Esophagus squamous epithelium (tissue), 5 donors: Measurements from ENCODE around the gene SRPRB. TPM values are rescaled to one million over a fixed set of nuclear protein-coding genes. Genes with fewer than 3 reads are reported as not detected.
A peak's percentile ranks its signal among the peaks of the same experiment; 100 is the strongest.

Experiments
- DNase-seq: peaks from one replicate; lab custom pipeline; 2025; lab: John Stamatoyannopoulos, UW
- H3K27ac ChIP-seq, 4 donors: fragments of 200-600 bp; sonication (generic); one replicate each; pipeline ENCODE4 v1.5.1; 2016 to 2019; ENCODE audit warnings: mild to moderate bottlenecking in 1 of 4
- H3K27me3 ChIP-seq, 4 donors: fragments of 200-600 bp; sonication (generic); 1 replicate in 3 of 4; 2 replicates in 1 of 4; pipeline versions ENCODE4 v1.5.1 to v1.6.0; 2017 to 2021; ENCODE audit warnings: antibody characterized with exemption in 1 of 4
- H3K36me3 ChIP-seq, 3 donors: fragments of 200-600 bp; sonication (generic); one replicate each; pipeline ENCODE4 v1.5.1; 2016 to 2019
- H3K4me1 ChIP-seq, 3 donors: fragments of 200-600 bp; sonication (generic); one replicate each; pipeline ENCODE4 v1.5.1; 2017 to 2019
- H3K4me3 ChIP-seq, 4 donors: fragments of 200-600 bp; sonication (generic); 1 replicate in 3 of 4; 2 replicates in 1 of 4; pipeline ENCODE4 v1.5.1; 2016 to 2019; ENCODE audit warnings: mild to moderate bottlenecking in 2 of 4, moderate library complexity in 1 of 4
- H3K9me3 ChIP-seq, 3 donors: fragments of 200-600 bp; sonication (generic); one replicate each; pipeline ENCODE4 v1.5.1; 2016 to 2019
- CTCF ChIP-seq, 6 experiments: fragments of 450-650 bp in 4 of 6; fragments of 200-600 bp in 2 of 6; sonication (generic) in 2 of 6; IDR thresholded peaks; one replicate each; pipeline ENCODE4 v1.5.1; 2016 to 2019; ENCODE audit warnings: antibody characterized with exemption in 6 of 6, mild to moderate bottlenecking in 4 of 6, moderate library complexity in 4 of 6
- POLR2A ChIP-seq, 4 donors: fragments of 450-650 bp; IDR thresholded peaks; one replicate each; pipeline ENCODE4 v1.6.1; 2017; ENCODE audit warnings: antibody characterized with exemption in 4 of 4, mild to moderate bottlenecking in 4 of 4, moderate library complexity in 3 of 4
- WGBS, 2 donors: methylation state at CpG; one replicate each; pipeline ENCODE4 v1.1.5; 2018; 5-methylcytosine and 5-hydroxymethylcytosine counted together
- intact Hi-C: fragments of 100-400 bp; cut with DNase I; formaldehyde crosslinking; loops from one replicate; pipeline ENCODE4 v1.15.0; 2022
- total RNA-seq, 4 donors: library from RNA; depleted of rRNA; stranded (reverse); fragments of >200 nt; gene quantifications; one replicate each; pipeline ENCODE4 v1.1.0, GENCODE V29; 2016
- donor health status: DM: yes; HTN: yes; CAD: no.

The SRPRB gene
- total RNA-seq, 4 donors from 2014 or later = 25.1 to 107 (median 44.1) TPM

- H3K4me3 ChIP-seq = no peak overlapping the region
- no peak for TF ChIP-seq POLR2A (IDR thresholded peaks at IDR 0.05)
- TF ChIP-seq CTCF (IDR thresholded peaks at IDR 0.05) = no peak
- no peak for DNase-seq
- no peak overlapping the region for H3K27ac ChIP-seq
- intact Hi-C loops = no loop called here
- H3K4me1 ChIP-seq = peaks cover 0 to 2% (median 2%) of the 10 kb centered on the region in 3 donors
- no peaks in the 10 kb centered on the region for H3K36me3 ChIP-seq
- peaks cover 0 to 14% (median 10%) of the 10 kb centered on the region in 3 donors for H3K9me3 ChIP-seq
- H3K27me3 ChIP-seq = peaks cover 0 to 2% (median 0%) of the 10 kb centered on the region in 4 donors
- WGBS, 2 donors = 52 to 59% methylated on average over 9 of the region's 9 CpGs
These were observed 13.3 kb upstream of the SRPRB start for GRCh38 chr3:133792171-133792763.

GRCh38 chr3:133797396-133798105, 8.1 kb upstream of the SRPRB start:
- intact Hi-C loops = no loop called here

GRCh38 chr3:133799794-133800585, 5.6 kb upstream of the SRPRB start:
- Histone ChIP-seq H3K9me3 (no peaks in the 10 kb centered on the region), H3K27ac (peak overlapping the region in 1 of 4 donors; percentile 54), H3K27me3 (peaks cover 0 to 3% (median 0%) of the 10 kb centered on the region in 4 donors), H3K4me1 (peaks cover under 1 to 23% (median 5%) of the 10 kb centered on the region in 3 donors), H3K4me3 (no peak overlapping the region), H3K36me3 (no peaks in the 10 kb centered on the region)
- TF ChIP-seq POLR2A (IDR thresholded peaks at IDR 0.05) (no peak), CTCF (IDR thresholded peaks at IDR 0.05) (no peak)
- 34 to 48% methylated on average over 6 of the region's 7 CpGs for WGBS, 2 donors
- DNase-seq = no peak
- intact Hi-C loops = no loop called here

More at GRCh38 chr3:133797396-133798105, 8.1 kb upstream of the SRPRB start:
- Histone ChIP-seq H3K4me3 (no peak overlapping the region), H3K9me3 (peaks cover 0 to 8% (median 3%) of the 10 kb centered on the region in 3 donors), H3K36me3 (no peaks in the 10 kb centered on the region), H3K27ac (no peak overlapping the region), H3K4me1 (peaks cover 0 to 19% (median 2%) of the 10 kb centered on the region in 3 donors), H3K27me3 (peaks cover 0 to 3% (median 0%) of the 10 kb centered on the region in 4 donors)
- TF ChIP-seq POLR2A (IDR thresholded peaks at IDR 0.05) (no peak), CTCF (IDR thresholded peaks at IDR 0.05) (no peak)
- no peak for DNase-seq
- 44 to 48% methylated on average over 3 of the region's 3 CpGs for WGBS, 2 donors

GRCh38 chr3:133803469-133803868, 2.1 kb upstream of the SRPRB start:
- TF ChIP-seq CTCF (IDR thresholded peaks at IDR 0.05) = no peak
- TF ChIP-seq POLR2A (IDR thresholded peaks at IDR 0.05) = no peak
- H3K4me1 ChIP-seq = peaks cover 10 to 37% (median 16%) of the 10 kb centered on the region in 3 donors
- no peak for DNase-seq
- H3K4me3 ChIP-seq = no peak overlapping the region
- intact Hi-C loops = no loop called here
- peaks cover 0 to 12% (median 0%) of the 10 kb centered on the region in 3 donors for H3K36me3 ChIP-seq
- H3K27ac ChIP-seq = no peak overlapping the region
- H3K9me3 ChIP-seq = no peaks in the 10 kb centered on the region
- H3K27me3 ChIP-seq = no peaks in the 10 kb centered on the region
- WGBS, 2 donors = 90 to 97% methylated on average over 4 to 5 of the region's 5 CpGs
